Left lung (tissue), 10 donors: ENCODE data around the gene NFATC4. TPM values are rescaled to one million over a fixed set of nuclear protein-coding genes. Genes with fewer than 3 reads are reported as not detected.

Source experiments
- ATAC-seq: fragments of 200-7000 bp; cut with Tn5 transposase; one replicate; pipeline ENCODE4 v1.9.1; 2020; ENCODE audit warnings: moderate library complexity
- DNase-seq, 4 donors: peaks; one replicate each; pipeline ENCODE4 v3.0.0-alpha.2; 2013 to 2020
- H3K27ac ChIP-seq, 2 donors: fragments of 200-600 bp; sonication (generic) in 1 of 2; one replicate each; pipeline versions ENCODE4 v1.5.0 to v1.8.0; 2020 to 2021
- H3K27me3 ChIP-seq, 2 donors: fragments of 200-600 bp; sonication (generic) in 1 of 2; one replicate each; pipeline versions ENCODE4 v1.5.0 to v1.8.0; 2020 to 2021
- H3K36me3 ChIP-seq, 2 donors: fragments of 200-600 bp; sonication (generic) in 1 of 2; one replicate each; pipeline versions ENCODE4 v1.5.0 to v1.8.0; 2020 to 2021
- H3K4me1 ChIP-seq, 2 donors: fragments of 200-600 bp; one replicate each; pipeline ENCODE4 v1.8.0; 2021
- H3K4me3 ChIP-seq, 2 donors: fragments of 200-600 bp; sonication (generic) in 1 of 2; one replicate each; pipeline versions ENCODE4 v1.5.0 to v1.8.0; 2020 to 2021; ENCODE audit warnings: mild to moderate bottlenecking in 1 of 2
- H3K9me3 ChIP-seq, 2 donors: fragments of 200-600 bp; sonication (generic) in 1 of 2; one replicate each; pipeline versions ENCODE4 v1.5.0 to v1.8.0; 2020 to 2021
- CTCF ChIP-seq, 2 donors: fragments of 200-600 bp; sonication (generic) in 1 of 2; IDR thresholded peaks; one replicate each; pipeline versions ENCODE4 v1.5.0 to v1.8.0; 2021; ENCODE audit warnings: antibody characterized with exemption in 2 of 2
- intact Hi-C, 2 donors: fragments of 100-400 bp; cut with DNase I; formaldehyde crosslinking; loops; one replicate each; pipeline versions ENCODE4 v1.11.2 to v1.14.2; 2022
- polyA plus RNA-seq, 6 donors: library from polyadenylated mRNA; unstranded; fragments of 120-200 nt; gene quantifications; one replicate each; pipeline ENCODE4 v1.2.1, GENCODE V29; 2013; ENCODE audit not compliant: insufficient read length in 6 of 6
- total RNA-seq, 2 donors: library from RNA; stranded (reverse); fragmentation: NEBNext Ultra II Directional; extraction: Animal tissue kit (Norgen Biotek cat#: 25700); gene quantifications; one replicate each; pipeline ENCODE4 v1.2.1, GENCODE V29; 2021
- donor health status: DM: no; HTN: yes; CAD: no.
- donor health status: DM: no; HTN: no; CAD: no.

The NFATC4 gene
- total and polyA plus RNA-seq, 8 donors, result 39.4 to 102 (median 81.1) TPM

DNA sequence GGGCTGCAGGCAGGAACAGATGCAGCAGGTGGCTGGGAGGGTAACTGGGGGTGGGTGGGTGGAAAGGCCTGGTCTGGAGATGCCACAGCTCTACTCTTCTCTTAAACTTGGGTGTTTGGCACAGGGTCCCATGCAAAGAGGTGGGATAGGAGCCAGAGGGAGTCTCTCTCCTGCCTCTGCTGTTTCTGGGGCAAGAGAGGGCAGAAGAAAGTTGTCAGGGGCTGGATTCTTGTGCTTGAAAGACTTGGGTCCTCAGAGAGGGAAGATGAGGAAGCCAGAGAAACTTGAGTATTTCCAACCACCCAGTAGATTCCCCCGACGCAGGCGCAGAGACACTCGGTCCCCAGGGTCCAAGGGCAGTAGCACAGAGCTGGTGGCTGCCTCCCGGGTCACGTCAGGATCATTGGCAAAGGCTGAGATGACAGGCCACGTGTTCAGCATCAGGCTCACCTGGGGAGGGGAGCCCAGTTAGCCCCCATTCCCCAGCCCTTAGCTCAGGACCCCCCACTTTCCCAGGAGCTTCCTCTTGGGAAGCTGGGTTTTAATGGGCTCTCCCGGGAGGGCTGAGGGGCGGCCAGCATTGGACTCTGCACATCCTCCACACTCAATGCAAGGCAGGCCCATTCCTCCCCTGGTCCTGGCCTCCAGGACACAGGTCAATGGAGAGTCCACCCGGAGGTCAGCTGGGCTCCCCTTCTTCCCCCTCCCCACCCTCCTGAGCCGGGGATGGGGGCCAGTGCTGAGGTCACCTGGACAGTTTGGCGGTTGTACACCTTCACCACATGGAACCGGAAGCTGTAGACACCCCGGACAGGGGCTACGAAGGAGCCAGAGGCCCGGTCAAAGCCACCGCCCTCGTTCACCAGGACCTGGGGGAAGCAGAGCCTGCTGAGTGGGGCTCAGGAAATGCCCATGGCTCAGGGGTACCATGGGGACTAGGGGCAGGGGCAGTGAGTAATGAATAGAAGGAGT, 59.8 kb downstream of the NFATC4 start:
- no peak for DNase-seq
- intact Hi-C loops, result no loop called here
- Histone ChIP-seq H3K4me3 (no peak overlapping the region), H3K9me3 (no peaks in the 10 kb centered on the region), H3K36me3 (peaks cover 0 to 9% of the 10 kb centered on the region in 2 donors), H3K27me3 (no peaks in the 10 kb centered on the region), H3K4me1 (peaks cover 23 to 58% of the 10 kb centered on the region in 2 donors), H3K27ac (no peak overlapping the region)
- TF ChIP-seq CTCF (IDR thresholded peaks at IDR 0.05), result no peak
- ATAC-seq, result no peak

DNA sequence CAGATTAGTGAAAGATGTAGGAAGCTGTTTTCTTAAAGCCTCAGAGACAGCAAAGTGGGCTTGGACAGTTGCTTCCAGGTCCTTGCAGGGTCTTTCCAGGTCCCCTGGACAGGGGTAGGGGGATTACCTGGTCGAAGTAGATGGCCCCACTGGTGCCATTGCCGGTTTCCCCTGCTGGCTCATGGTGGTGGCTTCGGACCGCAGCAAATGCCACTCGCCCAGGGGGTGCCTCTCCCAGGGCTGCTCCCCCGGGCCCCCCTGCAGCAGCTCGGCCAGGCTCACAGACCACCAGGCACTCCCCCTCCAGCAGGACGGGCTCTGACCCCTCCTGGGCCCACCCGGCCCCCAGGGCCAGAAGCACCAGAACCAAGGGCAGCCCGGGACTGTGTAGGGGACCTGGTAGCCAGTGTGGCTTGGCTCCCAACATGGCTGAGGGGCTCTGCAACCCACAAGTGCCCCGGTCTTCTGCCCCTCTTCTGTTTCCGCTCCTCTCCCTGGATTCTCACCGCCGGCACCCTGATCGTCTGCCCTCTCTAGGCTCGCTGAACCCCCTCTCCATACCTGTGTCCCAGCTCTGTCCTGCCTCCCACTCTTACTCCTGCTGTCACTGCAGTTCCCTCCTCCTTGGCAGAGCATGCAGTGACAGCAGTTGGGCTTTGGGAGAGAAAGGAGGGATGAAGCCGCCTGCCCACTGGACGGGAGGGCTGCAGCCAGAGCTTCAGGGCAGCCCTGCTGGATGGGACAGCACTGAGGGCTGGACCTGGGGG, 60.8 kb downstream of the NFATC4 start:
- ATAC-seq (no peak), DNase-seq (peak in 1 of 4 donors; percentile 67)
- no peaks in the 10 kb centered on the region for H3K9me3 ChIP-seq
- intact Hi-C loops, result no loop called here
- H3K4me3 ChIP-seq, result peak overlapping the region in 1 of 2 donors; percentile 90
- H3K36me3 ChIP-seq, result peaks cover 0 to 19% of the 10 kb centered on the region in 2 donors
- peak overlapping the region; percentile 96 to 97 for H3K27ac ChIP-seq
- H3K4me1 ChIP-seq, result peaks cover 23 to 59% of the 10 kb centered on the region in 2 donors
- no peak for TF ChIP-seq CTCF (IDR thresholded peaks at IDR 0.05)
- H3K27me3 ChIP-seq, result no peaks in the 10 kb centered on the region

Other genes starting within 250 kb of the NFATC4 start
Only the 30 nearest of the 31 such genes appear.
- gene FITM1, start 237.5 kb upstream of the NFATC4 start, total RNA-seq, result under 1 TPM; 0.68 to 0.76 TPM
- gene FITM1, start 237.5 kb upstream of the NFATC4 start, polyA plus RNA-seq, result 1 to 10 TPM in 4 of 6 donors, under 1 TPM in 2; 0.77 to 1.5 (median 1.0) TPM
- 100 to 1,000 TPM; 190 to 203 TPM for gene PSME1, start 232.0 kb upstream of the NFATC4 start, total RNA-seq
- gene PSME1, start 232.0 kb upstream of the NFATC4 start, polyA plus RNA-seq, result 100 to 1,000 TPM; 189 to 236 (median 221) TPM
- 10 to 100 TPM; 16.2 to 18.1 TPM for gene EMC9, start 226.6 kb upstream of the NFATC4 start, total RNA-seq
- gene EMC9, start 226.6 kb upstream of the NFATC4 start, polyA plus RNA-seq, result 10 to 100 TPM; 13.5 to 24.3 (median 23.0) TPM
- gene PSME2, start 221.6 kb upstream of the NFATC4 start, total RNA-seq, result 100 to 1,000 TPM; 134 to 224 TPM
- gene PSME2, start 221.6 kb upstream of the NFATC4 start, polyA plus RNA-seq, result 100 to 1,000 TPM; 126 to 164 (median 159) TPM
- gene RNF31, start 220.7 kb upstream of the NFATC4 start, total RNA-seq, result 10 to 100 TPM; 49.3 to 61.5 TPM
- 10 to 100 TPM; 42.4 to 69.9 (median 54.6) TPM for gene RNF31, start 220.7 kb upstream of the NFATC4 start, polyA plus RNA-seq
- gene IRF9, start 206.9 kb upstream of the NFATC4 start, total RNA-seq, result 100 to 1,000 TPM in 1 of 2 donors, 10 to 100 TPM in 1; 95.6 to 131 TPM
- 10 to 100 TPM; 53.4 to 69.9 (median 61.2) TPM for gene IRF9, start 206.9 kb upstream of the NFATC4 start, polyA plus RNA-seq
- gene REC8, start 196.1 kb upstream of the NFATC4 start, total RNA-seq, result 10 to 100 TPM; 27.0 to 31.6 TPM
- gene REC8, start 196.1 kb upstream of the NFATC4 start, polyA plus RNA-seq, result 10 to 100 TPM; 38.5 to 66.0 (median 44.3) TPM
- 10 to 100 TPM; 25.0 to 62.4 TPM for gene IPO4, start 179.4 kb upstream of the NFATC4 start, total RNA-seq
- gene IPO4, start 179.4 kb upstream of the NFATC4 start, polyA plus RNA-seq, result 10 to 100 TPM; 22.6 to 39.5 (median 29.0) TPM
- 10 to 100 TPM; 64.9 to 72.5 TPM for gene TM9SF1, start 172.7 kb upstream of the NFATC4 start, total RNA-seq
- 10 to 100 TPM; 28.1 to 37.6 (median 32.4) TPM for gene TM9SF1, start 172.7 kb upstream of the NFATC4 start, polyA plus RNA-seq
- under 1 TPM; 0.37 to 0.55 TPM for gene TSSK4, start 162.5 kb upstream of the NFATC4 start, total RNA-seq
- gene TSSK4, start 162.5 kb upstream of the NFATC4 start, polyA plus RNA-seq, result 10 to 100 TPM in 5 of 6 donors, 1 to 10 TPM in 1; 9.6 to 16.1 (median 13.7) TPM
- gene CHMP4A, start 154.7 kb upstream of the NFATC4 start, total RNA-seq, result 10 to 100 TPM; 35.0 to 46.7 TPM
- gene CHMP4A, start 154.7 kb upstream of the NFATC4 start, polyA plus RNA-seq, result 10 to 100 TPM; 52.8 to 64.6 (median 58.8) TPM
- gene MDP1, start 152.1 kb upstream of the NFATC4 start, total RNA-seq, result 10 to 100 TPM; 12.4 to 13.8 TPM
- 10 to 100 TPM in 5 of 6 donors, 1 to 10 TPM in 1; 9.8 to 19.4 (median 11.7) TPM for gene MDP1, start 152.1 kb upstream of the NFATC4 start, polyA plus RNA-seq
- gene NEDD8, start 135.8 kb upstream of the NFATC4 start, total RNA-seq, result 100 to 1,000 TPM; 162 to 163 TPM
- gene NEDD8, start 135.8 kb upstream of the NFATC4 start, polyA plus RNA-seq, result 100 to 1,000 TPM; 185 to 219 (median 203) TPM
- gene GMPR2, start 135.3 kb upstream of the NFATC4 start, total RNA-seq, result 10 to 100 TPM; 63.6 to 69.6 TPM
- gene GMPR2, start 135.3 kb upstream of the NFATC4 start, polyA plus RNA-seq, result 100 to 1,000 TPM in 4 of 6 donors, 10 to 100 TPM in 2; 96.6 to 117 (median 114) TPM
- 100 to 1,000 TPM; 105 to 110 TPM for gene TINF2, start 125.6 kb upstream of the NFATC4 start, total RNA-seq
- gene TINF2, start 125.6 kb upstream of the NFATC4 start, polyA plus RNA-seq, result 10 to 100 TPM; 52.2 to 67.0 (median 58.3) TPM
- gene TGM1, start 105.0 kb upstream of the NFATC4 start, total RNA-seq, result 1 to 10 TPM; 7.6 to 9.6 TPM
- gene TGM1, start 105.0 kb upstream of the NFATC4 start, polyA plus RNA-seq, result 1 to 10 TPM; 2.6 to 4.3 (median 3.2) TPM
- 10 to 100 TPM; 49.3 to 53.3 TPM for gene RABGGTA, start 96.6 kb upstream of the NFATC4 start, total RNA-seq
- gene RABGGTA, start 96.6 kb upstream of the NFATC4 start, polyA plus RNA-seq, result 10 to 100 TPM; 20.2 to 28.7 (median 25.6) TPM
- 10 to 100 TPM; 24.9 to 50.2 TPM for gene DHRS1, start 68.4 kb upstream of the NFATC4 start, total RNA-seq
- 10 to 100 TPM; 37.7 to 55.5 (median 42.6) TPM for gene DHRS1, start 68.4 kb upstream of the NFATC4 start, polyA plus RNA-seq
- gene NOP9, start 68.3 kb upstream of the NFATC4 start, total RNA-seq, result 10 to 100 TPM; 22.4 to 24.8 TPM
- gene NOP9, start 68.3 kb upstream of the NFATC4 start, polyA plus RNA-seq, result 10 to 100 TPM; 22.4 to 28.4 (median 26.0) TPM
- 10 to 100 TPM in 1 of 2 donors, 1 to 10 TPM in 1; 9.2 to 22.7 TPM for gene CIDEB, start 60.2 kb upstream of the NFATC4 start, total RNA-seq
- gene CIDEB, start 60.2 kb upstream of the NFATC4 start, polyA plus RNA-seq, result 10 to 100 TPM in 5 of 6 donors, 1 to 10 TPM in 1; 9.5 to 14.8 (median 13.9) TPM
- 1 to 10 TPM; 4.5 to 6.3 TPM for gene LTB4R2, start 58.0 kb upstream of the NFATC4 start, total RNA-seq
- gene LTB4R2, start 58.0 kb upstream of the NFATC4 start, polyA plus RNA-seq, result 1 to 10 TPM; 4.0 to 5.9 (median 5.6) TPM
- gene LTB4R, start 56.7 kb upstream of the NFATC4 start, total RNA-seq, result 10 to 100 TPM in 1 of 2 donors, 1 to 10 TPM in 1; 5.9 to 26.1 TPM
- gene LTB4R, start 56.7 kb upstream of the NFATC4 start, polyA plus RNA-seq, result 1 to 10 TPM; 5.3 to 7.7 (median 6.5) TPM
- gene ADCY4, start 33.1 kb upstream of the NFATC4 start, total RNA-seq, result 10 to 100 TPM; 38.2 to 45.2 TPM
- 10 to 100 TPM; 25.7 to 48.5 (median 32.2) TPM for gene ADCY4, start 33.1 kb upstream of the NFATC4 start, polyA plus RNA-seq
- 10 to 100 TPM; 16.1 to 26.3 TPM for gene RIPK3, start 28.2 kb upstream of the NFATC4 start, total RNA-seq
- gene RIPK3, start 28.2 kb upstream of the NFATC4 start, polyA plus RNA-seq, result 1 to 10 TPM; 2.4 to 3.8 (median 3.0) TPM
- 10 to 100 TPM; 16.2 to 23.4 TPM for gene NYNRIN, start 30.8 kb downstream of the NFATC4 start, total RNA-seq
- 100 to 1,000 TPM in 3 of 6 donors, 10 to 100 TPM in 3; 86.3 to 120 (median 98.9) TPM for gene NYNRIN, start 30.8 kb downstream of the NFATC4 start, polyA plus RNA-seq
- gene CBLN3, start 61.5 kb downstream of the NFATC4 start, total RNA-seq, result 1 to 10 TPM; 5.9 to 6.4 TPM
- gene CBLN3, start 61.5 kb downstream of the NFATC4 start, polyA plus RNA-seq, result 1 to 10 TPM; 2.2 to 4.1 (median 3.5) TPM
- gene KHNYN, start 61.8 kb downstream of the NFATC4 start, total RNA-seq, result 10 to 100 TPM; 48.0 to 49.3 TPM
- gene KHNYN, start 61.8 kb downstream of the NFATC4 start, polyA plus RNA-seq, result 10 to 100 TPM; 46.8 to 56.6 (median 51.3) TPM
- 10 to 100 TPM; 32.7 to 40.7 TPM for gene SDR39U1, start 74.6 kb downstream of the NFATC4 start, total RNA-seq
- 10 to 100 TPM; 39.9 to 51.9 (median 47.7) TPM for gene SDR39U1, start 74.6 kb downstream of the NFATC4 start, polyA plus RNA-seq
- not detected for gene CMA1, start 140.1 kb downstream of the NFATC4 start, total RNA-seq
- gene CMA1, start 140.1 kb downstream of the NFATC4 start, polyA plus RNA-seq, result under 1 TPM in 5 of 6 donors, not detected in 1; 0.17 to 0.74 (median 0.40) TPM
- gene CTSG, start 208.1 kb downstream of the NFATC4 start, total RNA-seq, result 1 to 10 TPM; 1.9 to 5.1 TPM
- gene CTSG, start 208.1 kb downstream of the NFATC4 start, polyA plus RNA-seq, result 1 to 10 TPM; 1.1 to 2.9 (median 1.6) TPM